H1 (cell line): ENCODE measurements around the gene EMD.

Experiments used
- CTCF ChIP-seq, 3 experiments: IDR thresholded peaks; 1 replicate in 2 of 3; 2 replicates in 1 of 3; pipeline versions ENCODE4 v1.5.1 to v1.6.1; 2011; ENCODE audit warnings: low read length in 3 of 3, mild to moderate bottlenecking in 3 of 3, inconsistent platforms in 2 of 3, low read depth in 1 of 3, moderate library complexity in 1 of 3; ENCODE audit not compliant: insufficient read depth in 1 of 3; ENCODE audit errors: control extremely low read depth in 1 of 3
- KDM5A ChIP-seq: fragments of 200-600 bp; IDR thresholded peaks from 2 replicates; pipeline ENCODE4 v1.7.1; 2012; ENCODE audit warnings: mild to moderate bottlenecking, low read length, inconsistent platforms, mixed read lengths
- MAX ChIP-seq: IDR thresholded peaks from 2 replicates; pipeline ENCODE4 v1.6.1; 2012; ENCODE audit warnings: inconsistent platforms
- POLR2A ChIP-seq, 2 experiments: IDR thresholded peaks; 1 replicate in 1 of 2; 2 replicates in 1 of 2; pipeline ENCODE4 v1.6.1; 2011; ENCODE audit warnings: low read depth in 2 of 2, low read length in 2 of 2, mild to moderate bottlenecking in 2 of 2; ENCODE audit errors: control extremely low read depth in 1 of 2
- RAD21 ChIP-seq, 2 experiments: IDR thresholded peaks in 1 of 2; conservative IDR thresholded peaks in 1 of 2; 2 replicates each; pipeline ENCODE4 v1.6.1; 2011; ENCODE audit warnings: low read depth in 2 of 2, low read length in 2 of 2, improper control_type of control experiment in 1 of 2, inconsistent platforms in 1 of 2, mild to moderate bottlenecking in 1 of 2, moderate library complexity in 1 of 2
- TAF1 ChIP-seq: IDR thresholded peaks from 2 replicates; pipeline ENCODE4 v1.6.1; 2011; ENCODE audit warnings: mild to moderate bottlenecking, low read depth, low read length

GRCh38 chrX:154398668-154399526 is 19.8 kb downstream of the EMD start:
- no peak for TF ChIP-seq TAF1
- peak in 2 of 3 experiments; percentile 53 to 70; a peak in 3 of 4 replicates for TF ChIP-seq CTCF (IDR thresholded peaks at IDR 0.05; ENCODE audit: control extremely low read depth in 1 of 3, insufficient read depth in 1 of 3, low read depth in 1 of 3, low read length in 3 of 3)
- TF ChIP-seq MAX, result peak; percentile 88
- TF ChIP-seq KDM5A, result no peak
- TF ChIP-seq POLR2A (IDR thresholded peaks at IDR 0.05; ENCODE audit: control extremely low read depth in 1 of 2, low read depth in 2 of 2, low read length in 2 of 2), result no peak; a peak in 1 of 3 replicates
- TF ChIP-seq RAD21 (IDR thresholded peaks at IDR 0.05 in 1 of 2, conservative IDR thresholded peaks at IDR 0.05 in 1 of 2; ENCODE audit: low read depth in 2 of 2, low read length in 2 of 2), result peak; percentile 5 to 30; a peak in 2 of 4 replicates
